ENCODE measurements around the gene KIAA1671.

DNA sequence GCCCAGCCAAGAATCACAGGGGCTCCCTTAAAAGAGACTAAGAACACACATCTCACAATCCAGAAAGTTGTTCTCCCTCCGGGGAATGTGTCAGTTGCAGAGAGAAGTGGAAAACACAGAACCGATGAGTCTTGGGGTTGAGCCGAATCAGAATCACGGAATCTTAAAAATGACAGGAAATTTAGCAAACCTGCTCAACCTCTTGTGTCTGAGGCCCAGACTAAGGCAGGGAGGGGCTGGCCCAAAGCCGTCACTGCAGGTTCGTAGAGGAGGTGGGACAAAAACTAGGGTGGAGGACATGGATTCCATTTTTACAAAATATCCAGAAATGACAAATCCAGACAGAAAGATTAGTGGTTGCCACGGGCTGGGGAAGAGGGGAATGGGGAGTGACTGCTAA is 63.8 kb downstream of the KIAA1671 start:
- TF ChIP-seq, protein P1, sequence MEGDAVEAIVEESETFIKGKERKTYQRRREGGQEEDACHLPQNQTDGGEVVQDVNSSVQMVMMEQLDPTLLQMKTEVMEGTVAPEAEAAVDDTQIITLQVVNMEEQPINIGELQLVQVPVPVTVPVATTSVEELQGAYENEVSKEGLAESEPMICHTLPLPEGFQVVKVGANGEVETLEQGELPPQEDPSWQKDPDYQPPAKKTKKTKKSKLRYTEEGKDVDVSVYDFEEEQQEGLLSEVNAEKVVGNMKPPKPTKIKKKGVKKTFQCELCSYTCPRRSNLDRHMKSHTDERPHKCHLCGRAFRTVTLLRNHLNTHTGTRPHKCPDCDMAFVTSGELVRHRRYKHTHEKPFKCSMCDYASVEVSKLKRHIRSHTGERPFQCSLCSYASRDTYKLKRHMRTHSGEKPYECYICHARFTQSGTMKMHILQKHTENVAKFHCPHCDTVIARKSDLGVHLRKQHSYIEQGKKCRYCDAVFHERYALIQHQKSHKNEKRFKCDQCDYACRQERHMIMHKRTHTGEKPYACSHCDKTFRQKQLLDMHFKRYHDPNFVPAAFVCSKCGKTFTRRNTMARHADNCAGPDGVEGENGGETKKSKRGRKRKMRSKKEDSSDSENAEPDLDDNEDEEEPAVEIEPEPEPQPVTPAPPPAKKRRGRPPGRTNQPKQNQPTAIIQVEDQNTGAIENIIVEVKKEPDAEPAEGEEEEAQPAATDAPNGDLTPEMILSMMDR (conservative IDR thresholded peaks at IDR 0.05; ENCODE audit: low read depth, low read length): no peak
- no peak for TF ChIP-seq EZH2 (IDR thresholded peaks at IDR 0.05; ENCODE audit: borderline replicate concordance, low read depth, low read length, poor library complexity, severe bottlenecking)

All from A673 (cell line).